ENCODE results near the gene SDC1. TPM values are rescaled to one million over a fixed set of nuclear protein-coding genes. Genes with fewer than 3 reads are reported as not detected.

Gene SDC1
- total RNA-seq, 1 donor from 2014 or later, result 0.40 TPM

GRCh38 chr2:20186078-20186854 lies 38.7 kb downstream of the SDC1 start:
- peak in 1 of 2 donors; percentile 56 for DNase-seq (ENCODE audit: low read depth in 2 of 2)

GRCh38 chr2:20185176-20186022 lies 39.5 kb downstream of the SDC1 start:
- peak in 1 of 2 donors; percentile 88 for DNase-seq (ENCODE audit: low read depth in 2 of 2)

- peak; percentile 20 to 38 for DNase-seq (ENCODE audit: low read depth in 2 of 2)
Measured at GRCh38 chr2:20184067-20184938, 40.6 kb downstream of the SDC1 start.

GRCh38 chr2:20183373-20183772 lies 41.6 kb downstream of the SDC1 start:
- DNase-seq (ENCODE audit: low read depth in 2 of 2), result no peak

GRCh38 chr2:20182241-20182931 lies 42.5 kb downstream of the SDC1 start:
- DNase-seq (ENCODE audit: low read depth in 2 of 2), result peak in 1 of 2 donors; percentile 79

- no peak for DNase-seq (ENCODE audit: low read depth in 2 of 2)
Measured at GRCh38 chr2:20181761-20182160, 43.2 kb downstream of the SDC1 start.

GRCh38 chr2:20180676-20181648 lies 44.0 kb downstream of the SDC1 start:
- no peak for DNase-seq (ENCODE audit: low read depth in 2 of 2)

- no peak for DNase-seq (ENCODE audit: low read depth in 2 of 2)
Measured at GRCh38 chr2:20179755-20180594, 45.0 kb downstream of the SDC1 start.

- DNase-seq (ENCODE audit: low read depth in 2 of 2), result no peak
Measured at GRCh38 chr2:20179466-20179754, 45.5 kb downstream of the SDC1 start.

GRCh38 chr2:20178666-20179465 lies 46.1 kb downstream of the SDC1 start:
- DNase-seq (ENCODE audit: low read depth in 2 of 2), result no peak

- DNase-seq (ENCODE audit: low read depth in 2 of 2), result no peak
Measured at GRCh38 chr2:20178249-20178607, 46.7 kb downstream of the SDC1 start.

GRCh38 chr2:20177556-20178248 lies 47.2 kb downstream of the SDC1 start:
- no peak for DNase-seq (ENCODE audit: low read depth in 2 of 2)

- DNase-seq (ENCODE audit: low read depth in 2 of 2), result no peak
Measured at GRCh38 chr2:20176760-20177159, 48.2 kb downstream of the SDC1 start.

GRCh38 chr2:20175931-20176330 lies 49.0 kb downstream of the SDC1 start:
- DNase-seq (ENCODE audit: low read depth in 2 of 2), result no peak

GRCh38 chr2:20175267-20175666 lies 49.7 kb downstream of the SDC1 start:
- DNase-seq (ENCODE audit: low read depth in 2 of 2), result no peak

GRCh38 chr2:20174410-20174809 lies 50.5 kb downstream of the SDC1 start:
- no peak for DNase-seq (ENCODE audit: low read depth in 2 of 2)

- no peak for DNase-seq (ENCODE audit: low read depth in 2 of 2)
Measured at GRCh38 chr2:20173496-20174402, 51.2 kb downstream of the SDC1 start.

All from lung microvascular endothelial cell (primary cell).